Stimulated activated effector memory CD8-positive, alpha-beta T cell treated with anti-CD3 and anti-CD28 coated beads, Interleukin-12 subunit alpha, Interleukin-12 subunit beta, amount 100 ng/mL, for 72 hours (primary cell): ENCODE measurements around the gene SORCS1.

Experiments used
- ATAC-seq: fragments of 150-1000 bp; cut with Tn5 transposase; 2 replicates; pipeline ENCODE4 v1.10.0; 2021
- DNase-seq, 2 donors: peaks; one replicate each; pipeline ENCODE4 v3.0.0; 2021 to 2022; ENCODE audit warnings: low spot score in 2 of 2
- H3K27ac Mint-ChIP-seq: one replicate; pipeline ENCODE4 v1.8.0; 2022; ENCODE audit warnings: mild to moderate bottlenecking, mixed read lengths
- H3K36me3 Mint-ChIP-seq: one replicate; pipeline ENCODE4 v1.8.0; 2022; ENCODE audit warnings: mild to moderate bottlenecking, mixed read lengths
- H3K4me1 Mint-ChIP-seq: one replicate; pipeline ENCODE4 v1.8.0; 2022; ENCODE audit warnings: mixed read lengths
- H3K4me3 Mint-ChIP-seq: one replicate; pipeline ENCODE4 v1.8.0; 2022; ENCODE audit warnings: mild to moderate bottlenecking, mixed read lengths
- H3K9me3 Mint-ChIP-seq: one replicate; pipeline ENCODE4 v1.8.0; 2022; ENCODE audit warnings: mixed read lengths

Gene SORCS1

GRCh38 chr10:106680061-106680460 lies 484.4 kb downstream of the SORCS1 start:
- no peak for ATAC-seq
- H3K27ac Mint-ChIP-seq, result no peak overlapping the region
- no peaks in the 10 kb centered on the region for H3K4me1 Mint-ChIP-seq
- no peak for DNase-seq
- no peak overlapping the region for H3K4me3 Mint-ChIP-seq
- H3K36me3 Mint-ChIP-seq, result no peaks in the 10 kb centered on the region
- peaks cover 12% of the 10 kb centered on the region for H3K9me3 Mint-ChIP-seq

- no peak overlapping the region for H3K4me3 Mint-ChIP-seq
- ATAC-seq, result no peak
- no peak overlapping the region for H3K27ac Mint-ChIP-seq
- peaks cover 14% of the 10 kb centered on the region for H3K9me3 Mint-ChIP-seq
- no peaks in the 10 kb centered on the region for H3K4me1 Mint-ChIP-seq
- DNase-seq, result no peak
- H3K36me3 Mint-ChIP-seq, result no peaks in the 10 kb centered on the region
Measured at GRCh38 chr10:106679314-106679713, 485.2 kb downstream of the SORCS1 start.

GRCh38 chr10:106672517-106673175 lies 491.9 kb downstream of the SORCS1 start:
- Mint-ChIP-seq H3K4me1 (no peaks in the 10 kb centered on the region), H3K36me3 (no peaks in the 10 kb centered on the region), H3K9me3 (peaks cover 17% of the 10 kb centered on the region), H3K4me3 (no peak overlapping the region), H3K27ac (no peak overlapping the region)
- DNase-seq, result no peak
- no peak for ATAC-seq

GRCh38 chr10:106661767-106662140 lies 502.8 kb downstream of the SORCS1 start:
- H3K4me3 Mint-ChIP-seq, result no peak overlapping the region
- DNase-seq, result no peak
- H3K27ac Mint-ChIP-seq, result no peak overlapping the region

GRCh38 chr10:106661133-106661766 lies 503.3 kb downstream of the SORCS1 start:
- Mint-ChIP-seq H3K4me1 (no peaks in the 10 kb centered on the region), H3K4me3 (no peak overlapping the region), H3K36me3 (no peaks in the 10 kb centered on the region), H3K9me3 (peaks cover 6% of the 10 kb centered on the region), H3K27ac (no peak overlapping the region)
- DNase-seq (no peak), ATAC-seq (no peak)

More at GRCh38 chr10:106661767-106662140, 502.8 kb downstream of the SORCS1 start:
- no peak for ATAC-seq
- Mint-ChIP-seq H3K9me3 (peaks cover 4% of the 10 kb centered on the region), H3K36me3 (no peaks in the 10 kb centered on the region), H3K4me1 (no peaks in the 10 kb centered on the region)

- Mint-ChIP-seq H3K9me3 (peaks cover 6% of the 10 kb centered on the region), H3K27ac (no peak overlapping the region), H3K4me3 (no peak overlapping the region), H3K36me3 (no peaks in the 10 kb centered on the region), H3K4me1 (no peaks in the 10 kb centered on the region)
- no peak for ATAC-seq
- no peak for DNase-seq
Measured at GRCh38 chr10:106660550-106660949, 504.0 kb downstream of the SORCS1 start.

GRCh38 chr10:106655636-106656035 lies 508.9 kb downstream of the SORCS1 start:
- H3K9me3 Mint-ChIP-seq, result peaks cover 14% of the 10 kb centered on the region
- ATAC-seq (no peak), DNase-seq (no peak)
- no peak overlapping the region for H3K4me3 Mint-ChIP-seq
- no peaks in the 10 kb centered on the region for H3K4me1 Mint-ChIP-seq
- H3K27ac Mint-ChIP-seq, result no peak overlapping the region
- no peaks in the 10 kb centered on the region for H3K36me3 Mint-ChIP-seq

- Mint-ChIP-seq H3K4me1 (no peaks in the 10 kb centered on the region), H3K27ac (no peak overlapping the region), H3K36me3 (no peaks in the 10 kb centered on the region), H3K4me3 (no peak overlapping the region), H3K9me3 (peaks cover 14% of the 10 kb centered on the region)
- ATAC-seq, result no peak
- no peak for DNase-seq
Measured at GRCh38 chr10:106655165-106655564, 509.3 kb downstream of the SORCS1 start.

- Mint-ChIP-seq H3K9me3 (peaks cover 14% of the 10 kb centered on the region), H3K4me1 (no peaks in the 10 kb centered on the region), H3K36me3 (no peaks in the 10 kb centered on the region), H3K27ac (no peak overlapping the region), H3K4me3 (no peak overlapping the region)
- DNase-seq, result no peak
- no peak for ATAC-seq
Measured at GRCh38 chr10:106652279-106652678, 512.2 kb downstream of the SORCS1 start.

- H3K9me3 Mint-ChIP-seq, result peaks cover 5% of the 10 kb centered on the region
- no peak overlapping the region for H3K27ac Mint-ChIP-seq
- no peaks in the 10 kb centered on the region for H3K36me3 Mint-ChIP-seq
- no peaks in the 10 kb centered on the region for H3K4me1 Mint-ChIP-seq
- DNase-seq (no peak), ATAC-seq (no peak)
- H3K4me3 Mint-ChIP-seq, result no peak overlapping the region
Measured at GRCh38 chr10:106648534-106649481, 515.7 kb downstream of the SORCS1 start.

GRCh38 chr10:106643473-106643872 lies 521.0 kb downstream of the SORCS1 start:
- DNase-seq (no peak), ATAC-seq (no peak)
- Mint-ChIP-seq H3K9me3 (no peaks in the 10 kb centered on the region), H3K4me1 (no peaks in the 10 kb centered on the region), H3K36me3 (no peaks in the 10 kb centered on the region), H3K4me3 (no peak overlapping the region), H3K27ac (no peak overlapping the region)

- Mint-ChIP-seq H3K4me3 (no peak overlapping the region), H3K4me1 (no peaks in the 10 kb centered on the region), H3K27ac (no peak overlapping the region), H3K9me3 (peaks cover 3% of the 10 kb centered on the region), H3K36me3 (no peaks in the 10 kb centered on the region)
- DNase-seq (no peak), ATAC-seq (no peak)
Measured at GRCh38 chr10:106637873-106638272, 526.6 kb downstream of the SORCS1 start.

GRCh38 chr10:106636766-106637491 lies 527.6 kb downstream of the SORCS1 start:
- DNase-seq, result no peak
- Mint-ChIP-seq H3K9me3 (peaks cover 6% of the 10 kb centered on the region), H3K4me1 (no peaks in the 10 kb centered on the region), H3K4me3 (no peak overlapping the region), H3K36me3 (no peaks in the 10 kb centered on the region), H3K27ac (no peak overlapping the region)
- ATAC-seq, result no peak

- Mint-ChIP-seq H3K4me1 (no peaks in the 10 kb centered on the region), H3K4me3 (no peak overlapping the region), H3K9me3 (peaks cover 6% of the 10 kb centered on the region), H3K36me3 (no peaks in the 10 kb centered on the region), H3K27ac (no peak overlapping the region)
- DNase-seq, result no peak
- ATAC-seq, result no peak
Measured at GRCh38 chr10:106635947-106636346, 528.6 kb downstream of the SORCS1 start.
